Measurements from ENCODE around the gene IL31RA. TPM values are rescaled to one million over a fixed set of nuclear protein-coding genes. Genes with fewer than 3 reads are reported as not detected.
A peak's percentile ranks its signal among the peaks of the same experiment; 100 is the strongest.

Gene IL31RA
- total RNA-seq, 4 donors from 2014 or later, result 0.30 to 3.1 (median 1.3) TPM

DNA sequence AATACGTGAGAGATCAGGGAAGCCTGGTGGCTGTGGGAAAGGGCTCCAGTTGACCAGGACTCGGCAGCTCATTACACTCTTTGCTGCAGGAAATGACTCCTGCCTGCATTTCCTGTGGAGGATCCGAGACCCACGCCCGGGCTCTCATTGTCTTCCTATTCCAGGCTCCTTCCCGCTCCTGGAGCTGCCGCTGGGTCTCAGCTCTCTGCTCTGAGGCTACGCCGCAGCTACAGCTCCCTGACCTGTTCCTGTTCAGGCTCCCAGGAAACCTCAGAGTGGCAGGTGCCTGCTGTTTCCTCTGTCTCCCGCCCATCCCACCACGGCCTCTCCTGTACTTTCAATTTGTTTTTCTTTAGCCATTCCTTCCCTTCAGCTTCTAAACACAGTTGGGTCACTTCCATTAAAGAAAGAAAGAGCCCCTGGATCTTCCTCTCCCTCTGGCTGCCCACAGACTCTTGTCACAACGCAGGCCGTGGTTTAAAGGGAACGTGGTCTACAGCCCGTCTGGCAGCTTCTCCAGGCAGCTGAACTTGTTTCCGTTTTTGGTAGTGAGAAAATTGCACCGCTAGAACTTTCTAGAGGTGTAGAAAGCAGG lies 72.1 kb downstream of the IL31RA start:
- intact Hi-C loops (cut with DNase I; ENCODE audit: low total_unique reads), result no loop called here
- no peak for TF ChIP-seq POLR2A (IDR thresholded peaks at IDR 0.05)
- TF ChIP-seq, protein P1, sequence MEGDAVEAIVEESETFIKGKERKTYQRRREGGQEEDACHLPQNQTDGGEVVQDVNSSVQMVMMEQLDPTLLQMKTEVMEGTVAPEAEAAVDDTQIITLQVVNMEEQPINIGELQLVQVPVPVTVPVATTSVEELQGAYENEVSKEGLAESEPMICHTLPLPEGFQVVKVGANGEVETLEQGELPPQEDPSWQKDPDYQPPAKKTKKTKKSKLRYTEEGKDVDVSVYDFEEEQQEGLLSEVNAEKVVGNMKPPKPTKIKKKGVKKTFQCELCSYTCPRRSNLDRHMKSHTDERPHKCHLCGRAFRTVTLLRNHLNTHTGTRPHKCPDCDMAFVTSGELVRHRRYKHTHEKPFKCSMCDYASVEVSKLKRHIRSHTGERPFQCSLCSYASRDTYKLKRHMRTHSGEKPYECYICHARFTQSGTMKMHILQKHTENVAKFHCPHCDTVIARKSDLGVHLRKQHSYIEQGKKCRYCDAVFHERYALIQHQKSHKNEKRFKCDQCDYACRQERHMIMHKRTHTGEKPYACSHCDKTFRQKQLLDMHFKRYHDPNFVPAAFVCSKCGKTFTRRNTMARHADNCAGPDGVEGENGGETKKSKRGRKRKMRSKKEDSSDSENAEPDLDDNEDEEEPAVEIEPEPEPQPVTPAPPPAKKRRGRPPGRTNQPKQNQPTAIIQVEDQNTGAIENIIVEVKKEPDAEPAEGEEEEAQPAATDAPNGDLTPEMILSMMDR (IDR thresholded peaks at IDR 0.05), result no peak
- peak in 1 of 2 donors; percentile 83 for DNase-seq (ENCODE audit: low spot score in 2 of 2)
- H3K4me3 ChIP-seq (ENCODE audit: low read depth, poor library complexity, severe bottlenecking), result peak overlapping the region; percentile 10
- WGBS, 2 donors, result 45 to 56% methylated on average over 17 of the region's 17 CpGs

DNA sequence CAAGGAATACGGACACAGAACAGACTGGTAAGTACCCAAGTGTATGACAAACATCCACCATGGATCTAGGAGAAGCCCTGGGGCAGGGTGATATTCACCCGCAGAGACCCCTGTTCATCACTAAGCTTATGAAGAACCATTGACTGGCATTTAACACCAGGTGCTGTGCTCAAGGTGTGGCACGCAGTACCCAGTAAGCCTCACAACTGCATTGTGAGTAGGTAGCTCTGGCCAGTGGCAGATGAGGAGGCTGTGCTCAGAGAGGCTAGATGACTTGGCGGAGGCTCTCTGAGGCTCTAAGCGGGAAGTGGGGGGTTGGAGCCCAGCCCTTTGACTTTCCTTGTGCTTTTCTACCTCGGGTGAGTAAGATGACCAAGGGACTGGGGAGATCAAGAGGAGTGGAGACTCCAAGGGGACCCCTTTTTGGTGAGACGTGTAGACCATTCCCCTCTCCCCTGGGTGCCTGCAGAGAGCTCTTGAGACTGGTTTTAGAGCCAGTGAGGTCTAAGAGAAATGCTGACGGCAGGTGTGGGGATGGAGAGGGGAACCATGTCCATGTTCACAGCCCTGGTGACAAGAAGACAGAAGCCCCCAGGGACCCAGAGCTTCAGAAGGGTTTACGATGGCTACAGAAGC lies 72.8 kb downstream of the IL31RA start:
- no peak overlapping the region for H3K4me3 ChIP-seq (ENCODE audit: low read depth, poor library complexity, severe bottlenecking)
- DNase-seq (ENCODE audit: low spot score in 2 of 2), result peak in 1 of 2 donors; percentile 52
- TF ChIP-seq, protein P1 (IDR thresholded peaks at IDR 0.05), result no peak
- no peak for TF ChIP-seq POLR2A (IDR thresholded peaks at IDR 0.05)
- WGBS, 2 donors, result 91 to 92% methylated on average over 9 of the region's 9 CpGs
- intact Hi-C loops (cut with DNase I; ENCODE audit: low total_unique reads), result no loop called here

DNA sequence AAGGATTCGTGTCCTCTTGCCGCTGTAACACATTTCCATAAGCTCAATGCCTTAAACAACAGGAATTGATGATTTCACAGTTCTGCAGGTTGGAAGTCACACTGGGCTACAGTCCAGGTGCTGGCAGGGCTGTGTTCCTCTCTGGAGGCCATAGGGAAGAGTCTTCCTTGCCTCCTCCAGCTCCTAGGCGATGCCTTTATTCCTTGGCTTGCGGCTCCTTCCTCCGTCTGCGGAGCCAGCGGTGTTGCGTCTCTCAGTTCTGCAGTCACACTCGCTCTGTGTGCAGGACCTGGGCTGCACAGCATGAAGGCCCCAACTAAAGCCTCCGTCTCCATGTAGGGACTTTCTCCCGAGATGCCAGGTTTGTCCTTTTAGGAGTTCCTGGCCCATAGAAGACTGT lies 73.6 kb downstream of the IL31RA start:
- H3K4me3 ChIP-seq (ENCODE audit: low read depth, poor library complexity, severe bottlenecking), result no peak overlapping the region
- TF ChIP-seq POLR2A (IDR thresholded peaks at IDR 0.05), result no peak
- TF ChIP-seq, protein P1 (IDR thresholded peaks at IDR 0.05), result no peak
- intact Hi-C loops (cut with DNase I; ENCODE audit: low total_unique reads), result no loop called here
- DNase-seq (ENCODE audit: low spot score in 2 of 2), result peak in 1 of 2 donors; percentile 67
- 90 to 91% methylated on average over 11 of the region's 11 CpGs for WGBS, 2 donors

DNA sequence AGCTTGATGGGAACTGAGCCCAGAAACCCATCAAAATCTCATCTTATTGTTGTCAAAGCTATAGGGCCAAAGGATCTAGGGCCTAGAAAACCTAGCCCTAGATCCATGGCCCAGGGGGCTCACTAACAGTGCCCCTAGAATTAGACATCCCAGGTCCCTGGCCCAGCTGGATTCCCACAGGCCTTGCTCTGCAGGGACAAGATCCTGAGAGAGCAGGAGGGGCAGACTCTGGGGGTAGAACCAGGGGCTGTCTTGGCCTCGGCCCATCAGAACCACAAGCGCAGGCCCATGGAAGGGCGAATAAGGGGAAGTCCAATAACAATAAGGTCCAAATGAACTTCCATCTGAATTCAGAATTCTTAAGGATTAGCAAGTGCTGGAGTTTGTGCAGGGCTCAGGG lies 74.0 kb downstream of the IL31RA start:
- intact Hi-C loops (cut with DNase I; ENCODE audit: low total_unique reads), result no loop called here

DNA sequence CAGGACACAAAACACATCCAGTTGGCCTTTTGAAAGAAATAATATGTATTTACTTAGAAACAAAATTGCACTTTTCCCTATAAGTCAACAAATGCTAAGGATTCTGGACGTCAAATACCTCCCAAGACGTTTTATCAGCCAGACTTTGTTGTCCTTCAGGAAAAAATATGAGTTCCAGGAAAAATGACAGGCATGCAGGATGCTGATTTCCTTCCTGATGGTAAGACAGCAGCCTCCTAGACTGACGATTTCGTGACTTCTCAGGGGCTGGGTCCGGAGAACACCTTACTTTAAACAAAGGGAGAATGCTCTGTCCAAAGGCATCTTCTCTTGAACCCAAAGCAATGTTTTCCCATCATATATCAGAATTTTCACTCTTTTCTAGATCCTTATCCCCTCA lies 74.6 kb downstream of the IL31RA start:
- H3K4me3 ChIP-seq (ENCODE audit: low read depth, poor library complexity, severe bottlenecking), result no peak overlapping the region
- intact Hi-C loops (cut with DNase I; ENCODE audit: low total_unique reads), result no loop called here
- no peak for DNase-seq (ENCODE audit: low spot score in 2 of 2)
- TF ChIP-seq, protein P1 (IDR thresholded peaks at IDR 0.05), result no peak
- TF ChIP-seq POLR2A (IDR thresholded peaks at IDR 0.05), result no peak
- whole genome bisulfite sequencing, 2 donors, result 71 to 80% methylated on average over 5 of the region's 5 CpGs

More for the DNA sequence above, 74.0 kb downstream of the IL31RA start:
- TF ChIP-seq, protein P1 (IDR thresholded peaks at IDR 0.05), result no peak
- TF ChIP-seq POLR2A (IDR thresholded peaks at IDR 0.05), result no peak
- 100% methylated on average over 3 of the region's 3 CpGs for WGBS, 2 donors
- peak in 1 of 2 donors; percentile 50 for DNase-seq (ENCODE audit: low spot score in 2 of 2)
- no peak overlapping the region for H3K4me3 ChIP-seq (ENCODE audit: low read depth, poor library complexity, severe bottlenecking)

All from lower leg skin (tissue), 4 donors.